HG03460 (cell line): ENCODE measurements around the gene COG7.
"Not testable (repeated sequence)": the region's sequence is repeated elsewhere in the genome, so short reads cannot be mapped to it uniquely, and the experiment has no call there.

Experiments
- ATAC-seq: cut with Tn5 transposase; IDR thresholded peaks from one replicate; pipeline ENCODE4 v1.9.1; 2021; ENCODE audit not compliant: unreplicated experiment

COG7 gene

DNA sequence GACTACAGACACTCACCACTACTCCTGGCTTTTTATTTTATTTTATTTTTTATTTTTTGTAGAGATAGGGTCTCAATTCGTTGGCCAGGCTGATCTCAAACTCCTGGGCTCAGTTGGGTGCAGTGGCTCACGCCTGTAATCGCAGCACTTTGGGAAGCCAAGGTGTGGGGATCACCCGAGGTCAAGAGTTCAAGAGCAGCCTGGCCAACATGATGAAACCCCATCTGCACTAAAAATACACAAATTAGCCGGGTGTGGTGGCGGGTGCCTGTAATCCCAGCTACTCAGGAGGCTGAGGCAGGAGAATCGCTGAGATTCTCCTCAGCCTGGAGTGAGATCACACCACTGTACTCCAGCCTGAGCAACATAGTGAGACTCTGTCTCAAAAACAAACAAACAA, 86.6 kb downstream of the COG7 start:
- not testable (repeated sequence) for ATAC-seq

- no peak for ATAC-seq
Observed at GRCh38 chr16:23365602-23366240, 87.3 kb downstream of the COG7 start.

GRCh38 chr16:23362460-23363317, 90.3 kb downstream of the COG7 start:
- no peak for ATAC-seq

DNA sequence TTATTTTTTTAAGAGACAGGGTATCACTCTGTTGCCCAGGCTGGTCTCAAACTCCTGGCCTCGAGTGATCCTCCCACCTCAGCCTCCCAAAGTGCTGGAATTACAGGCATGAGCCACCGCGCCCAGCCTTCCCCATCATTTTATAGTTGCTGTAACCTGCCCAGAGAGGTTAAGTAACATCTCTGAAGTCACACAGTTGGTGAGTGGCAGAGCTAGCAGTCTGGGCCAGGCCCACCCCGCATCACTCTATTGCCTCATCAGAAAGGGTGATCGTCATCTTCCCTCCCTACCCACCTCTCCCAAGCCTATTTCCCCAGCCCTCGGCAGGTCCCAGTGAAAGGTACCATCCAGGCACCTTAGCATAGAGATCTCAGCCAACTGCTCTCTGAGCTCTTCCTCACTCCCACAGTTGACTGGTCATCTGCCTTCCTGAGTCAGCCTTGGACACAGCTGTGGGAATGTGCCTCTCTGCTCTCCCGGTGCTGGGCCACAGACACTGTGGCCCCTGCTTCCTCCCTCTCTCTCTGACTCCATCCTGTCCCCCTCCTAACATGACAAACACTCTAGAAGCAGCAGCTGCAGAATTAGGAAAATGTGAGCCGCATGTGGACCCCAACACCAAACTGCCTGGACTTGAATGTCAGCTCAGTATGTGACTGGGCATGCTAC, 93.8 kb downstream of the COG7 start:
- ATAC-seq: no peak

DNA sequence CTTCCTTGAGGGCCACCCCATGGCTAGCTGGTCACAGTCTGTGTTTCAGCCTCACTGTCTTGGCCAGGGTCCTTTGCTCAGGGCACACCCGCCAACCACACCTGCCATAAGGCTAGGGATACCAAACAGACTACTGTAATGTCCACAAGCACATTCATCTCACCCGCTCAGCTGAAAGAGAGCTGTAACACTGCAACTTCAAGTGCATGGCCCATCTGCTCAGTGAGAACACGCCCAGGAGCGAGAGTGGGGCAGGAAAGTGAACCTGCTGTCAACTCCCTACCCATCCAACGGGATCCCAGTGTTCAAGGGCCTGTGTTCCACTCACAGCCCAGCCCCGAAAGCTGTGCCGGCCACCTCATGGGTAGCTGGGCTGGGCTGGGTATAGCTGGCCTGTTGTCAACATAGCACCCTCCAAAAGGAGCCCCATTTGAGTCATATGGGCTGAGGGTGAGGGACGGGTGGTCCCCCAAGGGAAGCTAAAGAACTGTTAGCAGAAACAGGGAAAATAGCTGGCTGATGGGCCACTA, 95.2 kb downstream of the COG7 start:
- ATAC-seq: no peak

- no peak for ATAC-seq
Observed at GRCh38 chr16:23356941-23357340, 96.0 kb downstream of the COG7 start.

DNA sequence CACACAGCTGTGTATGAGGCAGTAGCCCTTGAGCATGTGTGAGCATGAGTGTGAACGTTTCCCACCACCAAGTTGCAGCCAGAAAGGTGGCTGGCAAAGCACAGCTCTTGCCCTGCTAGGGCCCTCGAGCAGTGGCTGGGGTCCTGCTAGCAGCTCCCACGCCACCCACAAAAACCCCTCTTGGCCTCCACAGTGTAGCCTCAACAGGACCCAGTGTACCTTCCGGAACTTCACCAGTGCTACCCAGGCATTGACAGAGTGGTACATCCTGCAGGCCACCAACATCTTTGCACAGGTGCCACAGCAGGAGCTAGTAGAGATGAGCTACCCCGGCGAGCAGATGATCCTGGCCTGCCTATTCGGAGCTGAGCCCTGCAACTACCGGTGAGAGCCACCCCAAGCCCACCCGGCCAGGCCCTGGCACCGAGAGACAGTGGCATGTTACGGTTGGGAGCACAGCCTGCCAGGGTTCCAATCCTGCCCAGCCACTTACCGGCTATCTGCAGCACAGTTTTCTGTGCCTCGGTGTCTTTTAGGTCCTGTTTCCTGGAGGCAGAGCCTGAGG, 97.8 kb downstream of the COG7 start:
- no peak for ATAC-seq

DNA sequence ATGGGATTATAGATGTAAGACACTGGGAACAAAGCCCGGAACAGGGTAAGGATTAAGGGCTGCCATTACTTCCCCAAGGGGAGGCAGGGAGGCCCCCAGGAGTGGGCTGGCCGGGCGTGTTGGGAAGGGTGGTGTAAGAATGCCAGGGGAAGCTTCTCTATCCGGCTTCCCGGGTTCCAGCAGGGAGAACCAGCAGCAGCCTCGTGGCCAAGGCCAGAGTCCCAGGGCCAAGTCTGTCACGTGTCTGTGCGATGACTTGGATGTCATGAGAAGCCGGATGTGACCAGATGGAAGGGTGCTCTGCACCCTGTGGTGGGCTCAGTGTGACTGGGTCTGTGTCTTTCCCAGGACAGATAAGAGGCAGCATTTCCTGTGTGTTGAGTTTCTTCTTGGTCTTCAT, 98.7 kb downstream of the COG7 start:
- ATAC-seq: no peak

DNA sequence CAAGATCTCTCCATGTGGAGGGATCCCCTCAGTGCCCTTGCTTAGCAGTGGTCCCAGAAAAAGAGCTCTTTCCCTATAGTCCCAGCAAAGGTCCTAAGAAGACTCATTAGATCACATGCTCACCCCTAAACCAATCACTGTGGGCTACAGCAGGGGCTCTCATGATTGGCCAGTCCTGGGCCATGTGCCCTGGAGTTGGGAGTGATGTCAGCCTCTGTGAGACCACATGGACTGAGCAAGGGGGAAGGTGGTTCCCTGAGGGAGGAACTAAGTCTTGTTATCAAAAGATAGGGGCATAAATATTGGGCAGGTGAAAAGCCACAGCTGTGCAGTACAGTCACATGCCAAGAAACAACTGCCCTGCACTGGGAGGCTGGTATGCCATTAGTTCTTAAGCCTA, 99.5 kb downstream of the COG7 start:
- ATAC-seq: no peak

GRCh38 chr16:23351360-23351759, 101.6 kb downstream of the COG7 start:
- no peak for ATAC-seq

GRCh38 chr16:23348579-23349469, 104.2 kb downstream of the COG7 start:
- ATAC-seq: no peak

GRCh38 chr16:23345237-23345636, 107.8 kb downstream of the COG7 start:
- ATAC-seq: no peak

GRCh38 chr16:23343643-23344612, 109.1 kb downstream of the COG7 start:
- no peak for ATAC-seq

DNA sequence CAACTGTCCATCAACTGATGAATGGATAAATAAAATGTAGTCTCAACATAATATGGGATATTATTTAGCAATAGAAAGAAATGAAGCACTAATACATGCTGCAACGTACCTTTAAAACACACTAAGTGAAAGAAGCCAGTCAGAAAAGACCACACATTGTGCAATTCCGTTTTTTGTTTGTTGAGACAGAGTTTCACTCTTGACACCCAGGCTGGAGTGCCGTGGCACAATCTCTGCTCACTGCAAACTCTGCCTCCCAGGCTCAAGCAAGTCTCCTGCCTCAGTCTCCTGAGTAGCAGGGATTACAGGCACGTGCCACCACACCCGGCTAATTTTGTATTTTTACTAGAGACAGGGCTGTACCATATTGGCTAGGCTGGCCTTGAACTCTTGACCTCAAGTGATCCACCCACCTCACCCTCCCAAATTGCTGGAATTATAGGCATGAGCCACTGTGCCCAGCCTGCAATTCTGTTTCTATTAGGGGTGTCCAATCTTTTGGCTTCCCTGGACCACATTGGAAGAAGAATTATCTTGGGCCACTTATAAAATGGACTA, 110.8 kb downstream of the COG7 start:
- ATAC-seq: no peak

- no peak for ATAC-seq
Observed at GRCh38 chr16:23339787-23340186, 113.2 kb downstream of the COG7 start.
